SHP77 treated with DMSO at 0.1 percent for 48 hours (cell line): ENCODE results near the gene C17orf78.
"Not testable (repeated sequence)": the region's sequence is repeated elsewhere in the genome, so short reads cannot be mapped to it uniquely, and the experiment has no call there.

ENCODE experiments used
- DNase-seq: peaks from one replicate; lab custom pipeline; 2025; lab: John Stamatoyannopoulos, UW

The C17orf78 gene

GRCh38 chr17:37438141-37438540 is 62.4 kb downstream of the C17orf78 start:
- DNase-seq, result no peak

GRCh38 chr17:37440424-37440823 is 64.6 kb downstream of the C17orf78 start:
- DNase-seq, result no peak

- DNase-seq, result not testable (repeated sequence)
These were observed 65.7 kb downstream of the C17orf78 start for GRCh38 chr17:37441369-37442014.
